Adipose tissue (tissue), 3 donors: ENCODE results near the gene PPTC7. TPM values are rescaled to one million over a fixed set of nuclear protein-coding genes. Genes with fewer than 3 reads are reported as not detected.
A peak's percentile ranks its signal among the peaks of the same experiment; 100 is the strongest.

Source experiments
- H3K27ac ChIP-seq: one replicate; pipeline ENCODE4 v1.5.1; 2013; ENCODE audit warnings: low read depth, low read length
- WGBS, 3 donors: extraction: QIAGEN DNeasy Blood & Tissue Kit; methylation state at CpG; one replicate each; pipeline ENCODE4 v1.1.7; 2013; 5-methylcytosine and 5-hydroxymethylcytosine counted together
- polyA plus RNA-seq, 3 donors: library from polyadenylated mRNA; stranded (reverse); fragments of 200-250 nt; gene quantifications; one replicate each; pipeline ENCODE4 v1.2.3, GENCODE V29; 2013
- donor health status: healthy with polysubstance abuse.
- donor health status: Bipolar disorder and iron deficiency.
- donor health status: healthy.

The PPTC7 gene
- polyA plus RNA-seq, 3 donors: 6.9 to 21.9 (median 11.7) TPM

DNA sequence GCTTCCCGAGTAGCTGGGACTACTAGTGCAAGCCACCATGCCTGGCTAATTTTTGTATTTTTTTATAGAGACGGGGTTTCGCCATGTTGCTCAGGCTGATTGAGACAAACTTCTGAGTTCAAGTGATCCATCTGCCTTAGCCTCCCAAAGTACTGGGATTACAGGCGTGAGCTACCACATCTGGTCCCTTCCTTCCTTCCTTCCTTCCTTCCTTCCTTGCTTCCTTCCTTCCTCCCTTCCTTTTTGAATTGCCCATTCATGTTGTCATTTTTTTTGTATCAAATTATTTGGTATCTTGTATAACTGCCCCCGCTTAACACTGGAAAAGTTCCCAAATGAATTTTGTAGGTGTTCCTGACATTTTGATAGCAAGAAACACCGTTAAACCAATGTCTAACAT, 69.3 kb downstream of the PPTC7 start:
- H3K27ac ChIP-seq: no peak overlapping the region
- WGBS, 3 donors: 62 to 72% (median 67%) methylated on average over 6 of the region's 6 CpGs

DNA sequence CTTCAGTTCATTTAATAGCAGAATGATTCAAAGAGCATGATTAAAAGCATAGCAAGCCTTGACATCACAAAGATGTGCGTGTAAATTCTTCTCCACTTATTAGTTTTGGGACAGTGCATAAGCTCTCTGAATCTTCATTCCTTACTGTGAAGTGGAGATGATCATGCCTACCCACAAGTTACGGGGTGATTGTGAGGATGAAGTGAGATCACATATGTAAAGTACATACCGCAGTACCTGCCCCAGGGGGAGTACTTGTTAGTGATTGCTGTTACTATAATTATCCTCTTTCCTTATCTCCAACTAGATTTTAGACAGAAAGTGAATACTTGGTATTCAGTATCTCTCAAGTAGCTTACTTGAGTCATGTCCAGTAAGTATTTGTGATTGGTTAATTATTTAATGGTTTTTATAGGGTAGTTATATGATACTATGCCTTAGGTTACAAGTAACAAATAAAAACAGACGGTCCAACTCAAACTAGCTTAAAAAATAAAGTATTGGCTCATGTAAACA, 75.0 kb downstream of the PPTC7 start:
- 91 to 94% (median 93%) methylated on average over 4 of the region's 4 CpGs for WGBS, 3 donors
- H3K27ac ChIP-seq: no peak overlapping the region

DNA sequence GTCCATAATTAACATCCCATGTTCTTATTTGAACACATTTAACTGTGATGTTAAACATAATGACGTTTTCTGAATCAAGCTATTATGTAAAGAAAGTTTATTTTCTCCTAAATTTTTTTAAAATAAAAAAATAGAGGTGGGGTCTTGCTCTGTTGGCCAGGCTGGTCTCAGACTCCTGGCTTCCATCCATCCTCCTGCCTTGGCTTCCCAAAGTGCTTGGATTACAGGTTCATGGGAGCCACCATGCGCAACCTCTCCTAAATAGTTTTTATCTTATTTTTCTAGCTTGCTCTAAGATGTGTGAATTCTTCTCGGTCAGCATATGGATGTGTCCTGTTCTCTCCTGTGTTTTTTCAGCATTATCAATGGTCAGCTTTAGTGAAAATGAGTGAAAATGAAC, 77.8 kb downstream of the PPTC7 start:
- no peak overlapping the region for H3K27ac ChIP-seq
- WGBS, 3 donors: 73 to 83% (median 79%) methylated on average over 3 of the region's 3 CpGs

DNA sequence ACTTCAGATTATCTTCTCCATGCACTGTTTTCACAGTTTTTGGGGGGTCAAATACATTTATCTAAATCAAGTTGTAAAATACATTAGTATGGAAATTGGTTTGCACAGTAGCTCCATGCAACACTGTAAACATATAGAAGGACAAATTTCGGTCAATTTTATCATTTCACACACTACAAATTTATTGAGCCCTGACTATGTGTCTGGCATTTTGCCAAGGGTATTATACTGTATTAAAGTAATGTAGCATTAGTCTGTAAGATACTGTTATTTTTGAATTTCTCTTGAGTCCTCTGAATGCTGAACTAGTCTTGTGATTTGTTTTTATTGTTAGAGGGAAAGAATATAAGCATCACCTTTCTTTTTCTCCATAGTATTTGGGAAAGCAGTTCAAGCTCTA, 79.7 kb downstream of the PPTC7 start:
- 52 to 85% (median 71%) methylated on average over 1 of the region's 1 CpG for WGBS, 3 donors
- H3K27ac ChIP-seq: no peak overlapping the region

DNA sequence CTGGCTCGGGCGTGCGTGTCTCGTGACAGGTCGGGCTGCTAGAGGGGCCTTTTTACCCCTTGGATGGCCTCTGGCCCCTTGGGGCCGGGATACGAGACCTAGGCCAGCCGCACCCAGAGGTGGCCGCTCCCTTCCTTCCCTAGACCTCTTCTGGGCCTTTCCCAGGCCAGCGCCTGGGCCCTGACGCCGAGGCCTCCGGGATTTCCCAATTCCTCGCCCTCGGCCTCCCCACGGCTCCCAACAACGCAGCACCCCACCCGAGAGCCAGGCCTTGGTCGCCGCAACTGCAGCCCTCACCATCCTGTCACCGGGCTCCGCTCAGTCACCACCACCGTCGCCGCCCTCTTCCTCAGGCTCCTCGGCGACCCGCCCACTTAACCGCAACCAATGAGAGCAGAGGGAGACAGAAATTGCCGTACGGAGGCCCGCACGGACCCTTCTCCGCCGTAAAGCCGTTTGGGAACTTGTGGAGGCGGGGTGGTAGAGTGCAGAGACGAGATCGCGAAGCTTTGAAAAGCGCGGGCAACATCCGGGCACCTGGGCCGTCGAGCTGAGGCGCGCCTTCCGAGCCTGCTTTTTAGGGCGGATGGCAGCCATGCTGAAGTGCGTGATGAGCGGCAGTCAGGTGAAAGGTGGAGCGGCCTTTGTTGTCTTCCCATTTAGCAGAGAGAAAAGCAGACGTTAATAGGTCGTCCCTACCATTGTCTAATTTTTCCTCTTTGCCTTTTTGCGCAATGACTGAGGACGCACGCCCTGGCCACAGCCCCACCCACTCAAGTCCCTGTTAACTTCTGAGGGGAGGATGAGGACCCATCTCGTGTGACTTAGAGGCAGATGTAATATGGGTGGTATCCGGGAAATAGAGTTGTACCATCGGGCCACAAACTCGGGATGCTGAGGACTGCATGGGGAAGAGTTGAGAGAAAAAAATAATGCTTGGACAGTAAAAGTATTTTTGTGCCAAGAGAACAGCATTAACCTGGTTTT, 81.1 kb downstream of the PPTC7 start, which contains the start of the genes RAD9B and VPS29:
Gene RAD9B, plus strand, starts transcription at position 580 of the 987 bp plus-strand sequence. Its CDS starts 7 bp downstream, at position 587.
Gene VPS29, minus strand, starts transcription at position 360 of the 987 bp plus-strand sequence. Its CDS starts 60 bp downstream, at position 300.
- 5 to 7% (median 5%) methylated on average over 61 of the region's 61 CpGs for WGBS, 3 donors
- H3K27ac ChIP-seq: peak within 1 kb of the TSS; percentile 98

DNA sequence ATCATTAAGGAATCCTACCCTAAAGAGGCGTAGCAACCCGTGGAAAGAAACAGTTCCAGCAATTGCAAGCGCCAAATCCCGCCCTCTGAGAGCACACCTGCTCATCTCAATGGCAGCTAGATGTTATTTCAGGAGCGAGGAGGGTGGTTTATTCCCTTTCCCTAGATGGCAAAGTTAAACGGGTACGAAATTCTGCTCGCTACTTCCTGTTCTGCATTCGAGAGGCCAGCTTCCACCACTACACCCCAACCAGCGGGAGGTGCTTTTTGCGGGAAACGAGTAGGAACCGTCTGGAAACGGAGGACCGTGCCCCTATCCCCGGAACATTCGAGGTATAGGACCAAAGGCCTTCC, 81.7 kb downstream of the PPTC7 start:
- peak overlapping the region; percentile 98 for H3K27ac ChIP-seq
- 0 to 1% (median 0%) methylated on average over 17 of the region's 17 CpGs for WGBS, 3 donors

DNA sequence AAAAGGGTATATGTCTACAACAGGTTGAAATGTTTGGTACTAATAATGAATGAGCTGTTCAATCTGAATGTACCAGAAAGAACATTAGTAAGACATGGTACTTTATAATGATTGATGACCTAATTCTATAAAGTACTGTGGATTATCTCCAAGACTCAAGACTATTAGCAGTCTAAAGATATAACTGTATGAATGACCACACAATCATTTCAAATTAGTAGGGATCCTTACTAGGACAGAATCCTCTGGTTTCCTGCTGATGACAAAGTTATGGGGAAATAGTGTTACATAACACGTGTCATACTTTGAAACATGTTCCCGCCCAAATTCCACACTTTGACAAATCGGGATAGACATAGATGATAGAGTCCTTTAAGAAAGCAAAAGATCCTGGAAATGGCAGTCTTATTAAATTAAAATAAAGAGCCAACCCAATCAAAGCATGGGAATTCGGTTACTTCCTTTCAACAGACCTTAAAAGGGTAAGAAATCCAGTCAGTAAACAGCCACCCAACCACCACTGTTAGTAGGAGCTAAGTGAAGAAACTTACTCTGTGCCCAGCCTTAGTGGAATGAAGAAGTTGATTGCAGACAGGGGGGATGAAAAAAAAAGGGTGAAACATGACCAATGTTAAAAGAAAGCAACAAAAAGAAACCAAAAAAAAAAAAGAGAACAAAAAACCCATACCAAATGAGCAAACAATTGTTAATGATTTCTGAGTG, 84.0 kb downstream of the PPTC7 start:
- H3K27ac ChIP-seq: no peak overlapping the region
- 36 to 61% (median 38%) methylated on average over 4 of the region's 4 CpGs for WGBS, 3 donors

Other genes starting within 250 kb of the PPTC7 start
- gene ANAPC7, start 179.6 kb downstream of the PPTC7 start, polyA plus RNA-seq: 10 to 100 TPM; 12.9 to 23.0 (median 20.4) TPM
- 100 to 1,000 TPM; 133 to 408 (median 220) TPM for gene ARPC3, start 133.0 kb downstream of the PPTC7 start, polyA plus RNA-seq
- gene GPN3, start 115.1 kb downstream of the PPTC7 start, polyA plus RNA-seq: 10 to 100 TPM; 14.3 to 36.7 (median 32.9) TPM
- 10 to 100 TPM in 1 of 3 donors, 1 to 10 TPM in 2; 1.8 to 14.1 (median 4.8) TPM for gene FAM216A, start 114.5 kb downstream of the PPTC7 start, polyA plus RNA-seq
- 100 to 1,000 TPM in 2 of 3 donors, 10 to 100 TPM in 1; 64.0 to 163 (median 146) TPM for gene VPS29, start 81.2 kb downstream of the PPTC7 start, polyA plus RNA-seq
- gene RAD9B, start 81.0 kb downstream of the PPTC7 start, polyA plus RNA-seq: under 1 TPM; 0.09 to 0.56 (median 0.13) TPM
- gene TCTN1, start 30.8 kb upstream of the PPTC7 start, polyA plus RNA-seq: 10 to 100 TPM in 2 of 3 donors, 1 to 10 TPM in 1; 9.5 to 14.3 (median 13.7) TPM
- gene HVCN1, start 105.8 kb upstream of the PPTC7 start, polyA plus RNA-seq: 1 to 10 TPM; 1.3 to 6.7 (median 4.7) TPM
- 10 to 100 TPM; 58.1 to 92.9 (median 59.2) TPM for gene PPP1CC, start 159.6 kb upstream of the PPTC7 start, polyA plus RNA-seq